H1 (cell line): Measurements from ENCODE around the gene TMEM139. TPM values are rescaled to one million over a fixed set of nuclear protein-coding genes. Genes with fewer than 3 reads are reported as not detected.

ENCODE experiments used
- BACH1 ChIP-seq: IDR thresholded peaks from 2 replicates; pipeline ENCODE4 v1.6.1; 2012; ENCODE audit warnings: low read length, improper control_type of control experiment
- CHD2 ChIP-seq: IDR thresholded peaks from 2 replicates; pipeline ENCODE4 v1.6.1; 2012; ENCODE audit warnings: low read length, improper control_type of control experiment
- KDM1A ChIP-seq: fragments of 200-600, 300-600 bp; sonication (generic); IDR thresholded peaks from 2 replicates; pipeline ENCODE4 v1.7.1; 2016; ENCODE audit warnings: mild to moderate bottlenecking, low read length, borderline replicate concordance
- KDM4A ChIP-seq: IDR thresholded peaks from one replicate; pipeline ENCODE4 v1.7.1; 2012; ENCODE audit warnings: low read depth, mild to moderate bottlenecking, moderate library complexity, low read length, inconsistent platforms; ENCODE audit not compliant: severe bottlenecking
- MAFK ChIP-seq: IDR thresholded peaks from 2 replicates; pipeline ENCODE4 v1.6.1; 2012; ENCODE audit warnings: low read depth, mild to moderate bottlenecking, improper control_type of control experiment, low read length
- POLR2AphosphoS5 ChIP-seq: IDR thresholded peaks from 2 replicates; pipeline ENCODE4 v1.6.1; 2011; ENCODE audit warnings: low read depth, low read length
- RXRA ChIP-seq: IDR thresholded peaks from 2 replicates; pipeline ENCODE4 v1.6.1; 2011; ENCODE audit warnings: low read depth, mild to moderate bottlenecking, low read length, moderate library complexity; ENCODE audit not compliant: insufficient read depth
- TAF1 ChIP-seq: IDR thresholded peaks from 2 replicates; pipeline ENCODE4 v1.6.1; 2011; ENCODE audit warnings: mild to moderate bottlenecking, low read depth, low read length
- TEAD4 ChIP-seq: IDR thresholded peaks from 2 replicates; pipeline ENCODE4 v1.6.1; 2012; ENCODE audit warnings: low read depth, low read length, inconsistent platforms, mixed read lengths
- polyA plus RNA-seq, 7 experiments: library from polyadenylated mRNA; depleted of rRNA in 3 of 7; stranded (reverse) in 5 of 7; unstranded in 2 of 7; fragments of >200 nt in 5 of 7; fragments of 200-250 nt in 2 of 7; gene quantifications; 1 replicate in 5 of 7; 2 replicates in 1 of 7; 4 replicates in 1 of 7; pipeline versions ENCODE4 v1.2.1 to v1.2.3, GENCODE V29; 2011 to 2013; ENCODE audit warnings: missing spikeins in 2 of 7, mixed read lengths in 2 of 7
- total RNA-seq: library from RNA; stranded (reverse); fragmentation: NEBNext Ultra II Directional; extraction: Animal tissue kit (Norgen Biotek cat#: 25700); gene quantifications from 2 replicates; pipeline ENCODE4 v1.2.1, GENCODE V29; 2021

Gene TMEM139
- total and polyA plus RNA-seq, 2 of the 8 experiments (the other 6 are each of a cell fraction or from before 2014, with no cell fraction given): 3.2 to 6.7 TPM

DNA sequence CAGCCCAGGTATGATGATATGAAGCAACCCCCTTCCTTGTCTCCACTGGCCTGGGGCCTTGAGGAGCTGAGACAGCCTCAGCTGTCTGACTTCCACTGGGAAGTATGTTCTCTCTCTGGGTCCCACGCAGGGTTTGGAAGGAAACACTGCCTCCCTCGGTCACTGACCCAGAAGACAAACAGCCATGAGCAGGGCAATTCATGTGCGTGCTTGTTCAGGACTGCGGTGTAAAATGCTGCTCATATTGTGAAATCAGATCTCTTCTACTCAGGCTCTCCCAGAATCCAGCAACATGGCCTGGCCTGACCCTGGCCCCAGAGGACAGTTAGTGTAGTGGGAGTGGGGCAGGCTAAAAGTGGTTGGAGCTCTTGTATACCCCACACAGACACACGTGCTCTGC lies 33.9 kb downstream of the TMEM139 start (continued):
- TF ChIP-seq RXRA (no peak), KDM4A (no peak), BACH1 (no peak), TEAD4 (no peak), MAFK (no peak), KDM1A (no peak), CHD2 (no peak), TAF1 (no peak), POLR2AphosphoS5 (no peak)
